ACC112 (cell line): ENCODE data around the gene ZNF628.

Experiments used
- H2AFZ ChIP-seq: fragments of 200-600 bp; sonication (generic); one replicate; pipeline ENCODE4 v1.6.0; 2017; ENCODE audit warnings: antibody characterized with exemption, low read length; ENCODE audit not compliant: unreplicated experiment
- H3K27ac ChIP-seq: fragments of 200-600 bp; sonication (generic); 2 replicates; pipeline ENCODE4 v1.5.1; 2014; ENCODE audit warnings: low read depth, mild to moderate bottlenecking, antibody characterized with exemption, low read length, moderate library complexity
- H3K27me3 ChIP-seq: fragments of 200-600 bp; sonication (generic); 2 replicates; pipeline ENCODE4 v1.6.1; 2014; ENCODE audit warnings: mild to moderate bottlenecking, antibody characterized with exemption, low read length, moderate library complexity, mixed read lengths; ENCODE audit not compliant: insufficient read depth
- H3K36me3 ChIP-seq: fragments of 200-600 bp; sonication (generic); 2 replicates; pipeline ENCODE4 v1.6.1; 2016; ENCODE audit warnings: mild to moderate bottlenecking, antibody characterized with exemption, low read length, moderate library complexity, mixed read lengths; ENCODE audit not compliant: insufficient read depth
- H3K4me1 ChIP-seq: fragments of 200-600 bp; sonication (generic); one replicate; pipeline ENCODE4 v1.6.1; 2016; ENCODE audit warnings: low read length, mixed read lengths; ENCODE audit not compliant: insufficient read depth, unreplicated experiment, control insufficient read depth
- H3K4me3 ChIP-seq: fragments of 200-600 bp; sonication (generic); 2 replicates; pipeline ENCODE4 v1.5.1; 2014; ENCODE audit warnings: mild to moderate bottlenecking, low read depth, low read length
- H3K79me2 ChIP-seq: fragments of 200-600 bp; sonication (generic); one replicate; pipeline ENCODE4 v1.6.0; 2016; ENCODE audit warnings: low read length; ENCODE audit not compliant: control insufficient read depth, unreplicated experiment, insufficient read depth

The ZNF628 gene

GRCh38 chr19:55459950-55460657, 16.3 kb upstream of the ZNF628 start:
- Histone ChIP-seq H3K79me2 (no peaks in the 10 kb centered on the region), H3K4me1 (peaks cover 7% of the 10 kb centered on the region), H3K36me3 (no peaks in the 10 kb centered on the region), H2AFZ (no peak overlapping the region), H3K27ac (no peak overlapping the region), H3K4me3 (peak overlapping the region; percentile 93), H3K27me3 (no peaks in the 10 kb centered on the region)

GRCh38 chr19:55460670-55461258, 15.7 kb upstream of the ZNF628 start:
- Histone ChIP-seq H3K27ac (peak overlapping the region; percentile 72; the same call in 1 of the 2 replicates), H3K4me1 (peaks cover 7% of the 10 kb centered on the region), H3K36me3 (no peaks in the 10 kb centered on the region), H2AFZ (no peak overlapping the region), H3K4me3 (peak overlapping the region; percentile 93), H3K27me3 (no peaks in the 10 kb centered on the region), H3K79me2 (no peaks in the 10 kb centered on the region)

GRCh38 chr19:55461259-55461973, 15.0 kb upstream of the ZNF628 start, which contains the start of gene ISOC2:
TSS of gene ISOC2 (minus strand) at chr19:55461642. CDS start at chr19:55456486, 5,156 bp downstream.
- Histone ChIP-seq H3K4me3 (peak within 1 kb of the TSS; percentile 93), H2AFZ (no peak within 1 kb of the TSS), H3K27ac (peak within 1 kb of the TSS; percentile 72), H3K36me3 (no peaks in the 10 kb centered on the region), H3K27me3 (no peaks in the 10 kb centered on the region), H3K79me2 (no peaks in the 10 kb centered on the region), H3K4me1 (peaks cover 7% of the 10 kb centered on the region)

GRCh38 chr19:55461974-55462626, 14.3 kb upstream of the ZNF628 start:
- Histone ChIP-seq H3K36me3 (no peaks in the 10 kb centered on the region), H3K4me3 (peak overlapping the region; percentile 76), H3K79me2 (no peaks in the 10 kb centered on the region), H2AFZ (no peak overlapping the region), H3K27ac (no peak overlapping the region), H3K4me1 (peaks cover 7% of the 10 kb centered on the region), H3K27me3 (no peaks in the 10 kb centered on the region)

GRCh38 chr19:55462722-55463121, 13.7 kb upstream of the ZNF628 start:
- H3K27me3 ChIP-seq: no peaks in the 10 kb centered on the region
- no peaks in the 10 kb centered on the region for H3K79me2 ChIP-seq
- no peak overlapping the region for H3K4me3 ChIP-seq
- H3K36me3 ChIP-seq: no peaks in the 10 kb centered on the region
- peaks cover 12% of the 10 kb centered on the region for H3K4me1 ChIP-seq
- H2AFZ ChIP-seq: no peak overlapping the region
- H3K27ac ChIP-seq: no peak overlapping the region

GRCh38 chr19:55463583-55464031, 12.8 kb upstream of the ZNF628 start:
- H3K4me1 ChIP-seq: peaks cover 16% of the 10 kb centered on the region
- H3K27me3 ChIP-seq: no peaks in the 10 kb centered on the region
- no peaks in the 10 kb centered on the region for H3K36me3 ChIP-seq
- H2AFZ ChIP-seq: no peak overlapping the region
- no peak overlapping the region for H3K27ac ChIP-seq
- no peaks in the 10 kb centered on the region for H3K79me2 ChIP-seq
- H3K4me3 ChIP-seq: no peak overlapping the region

- peaks cover 16% of the 10 kb centered on the region for H3K4me1 ChIP-seq
- no peak overlapping the region for H3K4me3 ChIP-seq
- no peaks in the 10 kb centered on the region for H3K27me3 ChIP-seq
- H3K27ac ChIP-seq: no peak overlapping the region
- H3K36me3 ChIP-seq: no peaks in the 10 kb centered on the region
- no peak overlapping the region for H2AFZ ChIP-seq
- H3K79me2 ChIP-seq: no peaks in the 10 kb centered on the region
These were observed 12.3 kb upstream of the ZNF628 start for GRCh38 chr19:55464039-55464661.

- Histone ChIP-seq H3K4me3 (no peak within 1 kb of the TSS), H3K36me3 (no peaks in the 10 kb centered on the region), H3K4me1 (peaks cover 13% of the 10 kb centered on the region), H3K27ac (no peak within 1 kb of the TSS), H3K79me2 (no peaks in the 10 kb centered on the region), H2AFZ (no peak within 1 kb of the TSS), H3K27me3 (no peaks in the 10 kb centered on the region)
These were observed 11.8 kb upstream of the ZNF628 start, which contains the start of gene C19orf85 for GRCh38 chr19:55464662-55465054. TSS of gene C19orf85 (minus strand) at chr19:55464751. CDS start at chr19:55464554, 197 bp downstream.

- Histone ChIP-seq H3K79me2 (no peaks in the 10 kb centered on the region), H3K4me3 (no peak overlapping the region), H3K36me3 (no peaks in the 10 kb centered on the region), H3K27me3 (no peaks in the 10 kb centered on the region), H3K4me1 (peaks cover 10% of the 10 kb centered on the region), H3K27ac (no peak overlapping the region), H2AFZ (no peak overlapping the region)
These were observed 10.8 kb upstream of the ZNF628 start for GRCh38 chr19:55465460-55466240.
